K562 (cell line): ENCODE measurements around the gene SVBP. TPM values are rescaled to one million over a fixed set of nuclear protein-coding genes. Genes with fewer than 3 reads are reported as not detected.
A peak's percentile ranks its signal among the peaks of the same experiment; 100 is the strongest.

Experiments
- ATAC-seq: fragments of 200-7000 bp; cut with Tn5 transposase; 3 replicates; pipeline ENCODE4 v1.9.1; 2020; ENCODE audit warnings: moderate library complexity
- BruUV-seq: library from RNA; stranded (reverse); fragments of 400-500 nt; replicated peaks from 2 replicates; lab custom pipeline; 2021; lab: Mats Ljungman, UMichigan
- CTCF ChIA-PET: fragments of 300-600 bp; formaldehyde crosslinking; extraction: SDS; loops from one replicate; lab custom pipeline; 2021; ENCODE audit warnings: low intra/inter-chr PET ratio; lab: Yijun Ruan, JAX
- POLR2A ChIA-PET: fragments of 300-600, 350-650 bp; sonication (Branson Sonifier 250); formaldehyde crosslinking; extraction: SDS; loops from one replicate; lab custom pipeline; 2021; ENCODE audit warnings: antibody characterized with exemption, inconsistent platforms; lab: Yijun Ruan, JAX
- DNase-seq, 4 experiments: peaks; one replicate each; pipeline versions ENCODE4 v3.0.0 to v3.0.0-alpha.2; 2011 to 2018; ENCODE audit warnings: low spot score in 3 of 4, mixed read lengths in 3 of 4; ENCODE audit errors: extremely low read depth in 1 of 4
- FAIRE-seq: peaks from 2 replicates; lab custom pipeline; 2011; peaks lifted over from hg19 to GRCh38; lab: Jason Lieb, UNC
- H2AFZ ChIP-seq: 2 replicates; pipeline ENCODE4 v1.6.0; 2011; ENCODE audit warnings: low read depth, low read length, control low read depth, inconsistent platforms
- H3K27ac ChIP-seq: fragments of 200-600 bp; 3 replicates; pipeline ENCODE4 v1.8.0; 2011; ENCODE audit warnings: low read depth, mild to moderate bottlenecking, control low read depth, inconsistent platforms, low read length, moderate library complexity, mixed read lengths; ENCODE audit errors: extremely low read depth
- H3K27me3 ChIP-seq, 2 experiments: fragments of 300-600 bp in 1 of 2; 2 replicates in 1 of 2; 3 replicates in 1 of 2; pipeline versions ENCODE4 v1.6.0 to v1.8.0; 2011; ENCODE audit warnings: inconsistent platforms in 2 of 2, low read length in 2 of 2, mild to moderate bottlenecking in 1 of 2, mixed read lengths in 1 of 2, moderate library complexity in 1 of 2; ENCODE audit not compliant: control insufficient read depth in 2 of 2, insufficient read depth in 2 of 2
- H3K36me3 ChIP-seq: fragments of 300-600 bp; 3 replicates; pipeline ENCODE4 v1.8.0; 2011; ENCODE audit warnings: mild to moderate bottlenecking, low read length, inconsistent platforms; ENCODE audit not compliant: control insufficient read depth, insufficient read depth
- H3K4me1 ChIP-seq, 2 experiments: fragments of 200-600 bp in 1 of 2; replicated peaks in 1 of 2; 2 replicates in 1 of 2; 3 replicates in 1 of 2; pipeline versions ENCODE4 v1.5.1 to v1.8.0; 2011; ENCODE audit warnings: inconsistent platforms in 2 of 2, low read length in 2 of 2, mild to moderate bottlenecking in 1 of 2, mixed read lengths in 1 of 2, moderate library complexity in 1 of 2; ENCODE audit not compliant: control insufficient read depth in 2 of 2, insufficient read depth in 2 of 2
- H3K4me2 ChIP-seq: 2 replicates; pipeline ENCODE4 v1.6.1; 2011; ENCODE audit warnings: low read length, control low read depth, inconsistent platforms, mixed read lengths; ENCODE audit not compliant: insufficient read depth
- H3K4me3 ChIP-seq: fragments of 200-600 bp; sonication (generic), shearing (Covaris generic); 2 replicates; pipeline ENCODE4 v1.5.1; 2016; ENCODE audit warnings: control low read depth, inconsistent platforms
- H3K79me2 ChIP-seq: fragments of 200-600 bp; 3 replicates; pipeline ENCODE4 v1.8.0; 2011; ENCODE audit warnings: low read length, inconsistent platforms; ENCODE audit not compliant: control insufficient read depth, insufficient read depth
- H3K9ac ChIP-seq, 2 experiments: 2 replicates each; pipeline versions ENCODE4 v1.6.0 to v1.6.1; 2011; ENCODE audit warnings: low read depth in 2 of 2, low read length in 2 of 2, control low read depth in 1 of 2, inconsistent platforms in 1 of 2, mild to moderate bottlenecking in 1 of 2, mixed read lengths in 1 of 2; ENCODE audit not compliant: insufficient read depth in 1 of 2
- H3K9me1 ChIP-seq: one replicate; pipeline ENCODE4 v1.6.0; 2011; ENCODE audit warnings: inconsistent platforms, mild to moderate bottlenecking, low read length, moderate library complexity; ENCODE audit not compliant: control insufficient read depth, insufficient read depth
- H3K9me3 ChIP-seq: replicated peaks from 2 replicates; pipeline ENCODE4 v1.5.1; 2011; ENCODE audit warnings: low read depth, low read length, inconsistent platforms; ENCODE audit not compliant: control insufficient read depth, insufficient read depth
- H4K20me1 ChIP-seq: replicated peaks from 2 replicates; pipeline ENCODE4 v1.6.1; 2011; ENCODE audit warnings: low read length, inconsistent platforms, mixed read lengths; ENCODE audit not compliant: control insufficient read depth, insufficient read depth
- ETV1 ChIP-seq: fragments of 450-650 bp; conservative IDR thresholded peaks from 2 replicates; pipeline ENCODE4 v1.6.1; 2016; ENCODE audit warnings: missing genetic modification characterization, control low read depth, low read depth, missing compliant biosample characterization
- GTF2E2 ChIP-seq: fragments of 200-800 bp; sonication (Bioruptor generic); IDR thresholded peaks from 2 replicates; pipeline ENCODE4 v1.6.1; 2016; ENCODE audit warnings: missing genetic modification characterization, missing compliant biosample characterization
- MCM3 ChIP-seq: fragments of 450-650 bp; IDR thresholded peaks from 2 replicates; pipeline ENCODE4 v1.6.1; 2016
- MCM5 ChIP-seq: fragments of 450-650 bp; IDR thresholded peaks from 2 replicates; pipeline ENCODE4 v1.6.1; 2016; ENCODE audit warnings: low read depth
- RBM25 ChIP-seq: fragments of 200-400 bp; formaldehyde crosslinking; IDR thresholded peaks from 2 replicates; pipeline ENCODE4 v1.6.1; 2018; ENCODE audit warnings: low read length, low read depth, moderate library complexity; ENCODE audit not compliant: severe bottlenecking
- TEAD1 ChIP-seq, 2 experiments: fragments of 450-650 bp in 1 of 2; sonication (generic) in 1 of 2; formaldehyde crosslinking; IDR thresholded peaks; 2 replicates each; pipeline versions ENCODE4 v1.4.0 to v1.8.0; 2020 to 2022; ENCODE audit warnings: mild to moderate bottlenecking in 2 of 2, missing genetic modification reagents in 1 of 2
- U2AF1 ChIP-seq: fragments of 200-400 bp; formaldehyde crosslinking; optimal IDR thresholded peaks from 2 replicates; pipeline ENCODE3; 2017; ENCODE audit warnings: mild to moderate bottlenecking, low read depth, low read length, moderate library complexity
- WGBS: fragments of 100-300 bp; shearing (Covaris generic); methylation state at CpG from one replicate; pipeline ENCODE4 v1.1.6; 2016; ENCODE audit warnings: low coverage, mixed read lengths; ENCODE audit not compliant: insufficient coverage; ENCODE audit errors: missing lambda C conversion rate; 5-methylcytosine and 5-hydroxymethylcytosine counted together
- in situ Hi-C: fragments of 300-500 bp; cut with MboI; formaldehyde crosslinking; loops from 4 replicates; pipeline ENCODE4 v1.15.0; 2018; ENCODE audit warnings: inconsistent platforms, mixed read lengths
- intact Hi-C: fragments of 100-400 bp; cut with micrococcal nuclease; formaldehyde crosslinking; loops from 2 replicates; pipeline ENCODE4 v1.14.2; 2022
- polyA plus RNA-seq, 8 experiments: library from polyadenylated mRNA; depleted of rRNA in 4 of 8; stranded (reverse) in 5 of 8; unstranded in 3 of 8; fragments of >200 nt; fragmentation: Nextera tagmentation in 2 of 8; fragmentation: Illumina TruSeq in 1 of 8; extraction: Ambion mirVana in 2 of 8; extraction: Trizol in 1 of 8; gene quantifications; 2 replicates each; pipeline versions ENCODE4 v1.2.1 to v1.2.3, GENCODE V29; 2011 to 2014; ENCODE audit warnings: inconsistent platforms in 1 of 8, missing spikeins in 1 of 8
- total RNA-seq, 7 experiments: library from RNA; depleted of rRNA in 6 of 7; stranded (reverse); fragments of >200 nt in 6 of 7; fragmentation: Illumina TruSeq in 2 of 7; extraction: Trizol in 2 of 7; gene quantifications; 2 replicates each; pipeline versions ENCODE4 v1.2.1 to v1.2.3, GENCODE V29; 2011 to 2021; ENCODE audit warnings: low replicate concordance in 1 of 7
- TF ChIP-seq, protein P1 (sequence below), 2 experiments: fragments of 450-650 bp in 1 of 2; sonication (generic) in 1 of 2; formaldehyde crosslinking in 1 of 2; IDR thresholded peaks in 1 of 2; conservative IDR thresholded peaks in 1 of 2; 2 replicates each; pipeline versions ENCODE4 v1.6.1 to v1.8.1; 2016 to 2023; ENCODE audit warnings: mild to moderate bottlenecking in 2 of 2, moderate library complexity in 2 of 2, inconsistent platforms in 1 of 2, missing genetic modification reagents in 1 of 2
- TF ChIP-seq, protein P2 (sequence below): sonication (generic); formaldehyde crosslinking; IDR thresholded peaks from 2 replicates; pipeline ENCODE4 v1.8.0; 2022; ENCODE audit warnings: mild to moderate bottlenecking, missing genetic modification reagents
- TF ChIP-seq, protein P3 (sequence below): fragments of 450-650 bp; formaldehyde crosslinking; IDR thresholded peaks from 2 replicates; pipeline ENCODE4 v1.4.0; 2022; ENCODE audit warnings: mild to moderate bottlenecking, moderate library complexity
- TF ChIP-seq, protein P4 (sequence below), 2 experiments: fragments of 150-350 bp in 1 of 2; IDR thresholded peaks; 2 replicates each; pipeline ENCODE4 v1.6.1; 2012 to 2016; ENCODE audit warnings: low read depth in 2 of 2, low read length in 2 of 2, mild to moderate bottlenecking in 1 of 2, moderate library complexity in 1 of 2
- TF ChIP-seq, protein P5 (sequence below): fragments of 250-450 bp; sonication (Bioruptor Pico); IDR thresholded peaks from 2 replicates; pipeline ENCODE4 v1.8.0; 2021; ENCODE audit warnings: moderate library complexity, mild to moderate bottlenecking, inconsistent platforms

SVBP gene
- total and polyA plus RNA-seq, 9 of the 15 experiments (the other 6 are each of a cell fraction or from before 2014, with no cell fraction given): 31.7 to 49.7 (median 40.0) TPM

DNA sequence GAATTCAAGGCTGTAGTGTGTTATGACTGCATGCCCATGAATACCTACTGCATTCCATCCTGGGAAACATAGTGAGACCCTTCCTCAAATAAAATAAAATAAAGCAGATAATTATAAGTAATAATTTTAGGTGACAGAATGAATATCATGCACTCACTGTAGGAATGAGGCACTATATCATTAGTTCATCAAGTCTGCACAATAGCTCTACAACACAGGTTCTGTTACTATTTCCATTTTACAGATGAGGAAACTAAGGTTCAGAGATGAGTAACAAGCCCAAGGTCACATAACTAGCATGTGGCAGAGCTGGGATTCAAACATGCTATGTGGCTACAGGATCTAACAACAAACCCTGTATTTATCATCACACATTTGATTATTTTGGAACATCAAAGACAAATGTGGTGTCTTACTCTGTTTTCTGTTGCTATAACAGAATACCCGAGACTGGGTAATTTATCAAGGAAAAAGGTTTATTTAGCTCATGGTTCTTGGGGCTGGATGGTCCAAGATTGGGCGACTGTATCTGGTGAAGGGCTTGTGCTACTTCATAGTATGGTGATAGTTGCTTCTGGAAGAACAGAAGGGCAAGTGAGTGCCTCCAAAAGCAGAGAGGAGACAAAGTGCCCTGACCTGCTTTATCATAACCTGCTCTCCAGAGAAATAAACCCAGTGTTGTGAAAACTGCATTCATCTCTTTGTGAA lies 24.4 kb upstream of the SVBP start (continued):
- TF ChIP-seq, protein P1, sequence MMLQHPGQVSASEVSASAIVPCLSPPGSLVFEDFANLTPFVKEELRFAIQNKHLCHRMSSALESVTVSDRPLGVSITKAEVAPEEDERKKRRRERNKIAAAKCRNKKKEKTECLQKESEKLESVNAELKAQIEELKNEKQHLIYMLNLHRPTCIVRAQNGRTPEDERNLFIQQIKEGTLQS (IDR thresholded peaks at IDR 0.05): no peak
- TF ChIP-seq, protein P1 (CRISPR knock-in tag; conservative IDR thresholded peaks at IDR 0.05): no peak
- TF ChIP-seq ETV1 (tag) (no peak), TEAD1 (CRISPR knock-in tag; IDR thresholded peaks at IDR 0.05) (no peak), RBM25 (peak; percentile 63)

DNA sequence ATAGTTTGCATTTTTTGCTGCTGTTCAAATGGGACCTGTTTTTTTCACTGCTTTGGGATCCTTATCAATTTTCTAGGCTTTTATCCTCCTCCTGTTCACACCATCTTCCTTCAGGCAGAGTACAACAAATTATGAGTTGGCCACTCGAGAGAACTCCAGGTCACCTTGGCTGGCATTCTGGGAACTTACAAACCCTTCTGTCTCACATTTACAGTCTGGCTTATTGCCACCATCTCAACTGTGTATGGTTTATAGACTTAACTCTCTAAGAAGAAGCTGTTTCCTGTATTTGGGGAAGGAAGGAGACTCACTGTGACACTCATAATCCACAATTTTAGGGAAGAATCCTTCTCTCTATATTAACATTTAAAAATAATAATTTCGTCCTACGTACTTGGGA lies 23.8 kb upstream of the SVBP start:
- FAIRE-seq: no peak
- intact Hi-C loops: no loop called here
- no TSS peak for BruUV-seq
- TF ChIP-seq U2AF1 (no peak), GTF2E2 (tag) (no peak), MCM3 (no peak), MCM5 (no peak)
- TF ChIP-seq, protein P2, sequence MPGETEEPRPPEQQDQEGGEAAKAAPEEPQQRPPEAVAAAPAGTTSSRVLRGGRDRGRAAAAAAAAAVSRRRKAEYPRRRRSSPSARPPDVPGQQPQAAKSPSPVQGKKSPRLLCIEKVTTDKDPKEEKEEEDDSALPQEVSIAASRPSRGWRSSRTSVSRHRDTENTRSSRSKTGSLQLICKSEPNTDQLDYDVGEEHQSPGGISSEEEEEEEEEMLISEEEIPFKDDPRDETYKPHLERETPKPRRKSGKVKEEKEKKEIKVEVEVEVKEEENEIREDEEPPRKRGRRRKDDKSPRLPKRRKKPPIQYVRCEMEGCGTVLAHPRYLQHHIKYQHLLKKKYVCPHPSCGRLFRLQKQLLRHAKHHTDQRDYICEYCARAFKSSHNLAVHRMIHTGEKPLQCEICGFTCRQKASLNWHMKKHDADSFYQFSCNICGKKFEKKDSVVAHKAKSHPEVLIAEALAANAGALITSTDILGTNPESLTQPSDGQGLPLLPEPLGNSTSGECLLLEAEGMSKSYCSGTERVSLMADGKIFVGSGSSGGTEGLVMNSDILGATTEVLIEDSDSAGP (CRISPR knock-in tag): no peak
- TF ChIP-seq, protein P3, sequence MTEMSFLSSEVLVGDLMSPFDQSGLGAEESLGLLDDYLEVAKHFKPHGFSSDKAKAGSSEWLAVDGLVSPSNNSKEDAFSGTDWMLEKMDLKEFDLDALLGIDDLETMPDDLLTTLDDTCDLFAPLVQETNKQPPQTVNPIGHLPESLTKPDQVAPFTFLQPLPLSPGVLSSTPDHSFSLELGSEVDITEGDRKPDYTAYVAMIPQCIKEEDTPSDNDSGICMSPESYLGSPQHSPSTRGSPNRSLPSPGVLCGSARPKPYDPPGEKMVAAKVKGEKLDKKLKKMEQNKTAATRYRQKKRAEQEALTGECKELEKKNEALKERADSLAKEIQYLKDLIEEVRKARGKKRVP (CRISPR knock-in tag): no peak
- TF ChIP-seq, protein P4, sequence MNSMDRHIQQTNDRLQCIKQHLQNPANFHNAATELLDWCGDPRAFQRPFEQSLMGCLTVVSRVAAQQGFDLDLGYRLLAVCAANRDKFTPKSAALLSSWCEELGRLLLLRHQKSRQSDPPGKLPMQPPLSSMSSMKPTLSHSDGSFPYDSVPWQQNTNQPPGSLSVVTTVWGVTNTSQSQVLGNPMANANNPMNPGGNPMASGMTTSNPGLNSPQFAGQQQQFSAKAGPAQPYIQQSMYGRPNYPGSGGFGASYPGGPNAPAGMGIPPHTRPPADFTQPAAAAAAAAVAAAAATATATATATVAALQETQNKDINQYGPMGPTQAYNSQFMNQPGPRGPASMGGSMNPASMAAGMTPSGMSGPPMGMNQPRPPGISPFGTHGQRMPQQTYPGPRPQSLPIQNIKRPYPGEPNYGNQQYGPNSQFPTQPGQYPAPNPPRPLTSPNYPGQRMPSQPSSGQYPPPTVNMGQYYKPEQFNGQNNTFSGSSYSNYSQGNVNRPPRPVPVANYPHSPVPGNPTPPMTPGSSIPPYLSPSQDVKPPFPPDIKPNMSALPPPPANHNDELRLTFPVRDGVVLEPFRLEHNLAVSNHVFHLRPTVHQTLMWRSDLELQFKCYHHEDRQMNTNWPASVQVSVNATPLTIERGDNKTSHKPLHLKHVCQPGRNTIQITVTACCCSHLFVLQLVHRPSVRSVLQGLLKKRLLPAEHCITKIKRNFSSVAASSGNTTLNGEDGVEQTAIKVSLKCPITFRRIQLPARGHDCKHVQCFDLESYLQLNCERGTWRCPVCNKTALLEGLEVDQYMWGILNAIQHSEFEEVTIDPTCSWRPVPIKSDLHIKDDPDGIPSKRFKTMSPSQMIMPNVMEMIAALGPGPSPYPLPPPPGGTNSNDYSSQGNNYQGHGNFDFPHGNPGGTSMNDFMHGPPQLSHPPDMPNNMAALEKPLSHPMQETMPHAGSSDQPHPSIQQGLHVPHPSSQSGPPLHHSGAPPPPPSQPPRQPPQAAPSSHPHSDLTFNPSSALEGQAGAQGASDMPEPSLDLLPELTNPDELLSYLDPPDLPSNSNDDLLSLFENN (IDR thresholded peaks at IDR 0.05; ENCODE audit: low read depth in 2 of 2, low read length in 2 of 2): no peak
- TF ChIP-seq, protein P5, sequence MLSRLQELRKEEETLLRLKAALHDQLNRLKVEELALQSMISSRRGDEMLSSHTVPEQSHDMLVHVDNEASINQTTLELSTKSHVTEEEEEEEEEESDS (CRISPR knock-in tag): no peak

More for the DNA sequence above, 23.8 kb upstream of the SVBP start:
- H3K36me3 ChIP-seq: peaks cover 86% of the 10 kb centered on the region
- in situ Hi-C loops: no loop called here
- POLR2A ChIA-PET: interaction anchor here (0.8 to 0.9 kb wide), 2 partner anchors 10 kb away, joined by 3 read pairs; no protein-coding TSS in a partner anchor
- CTCF ChIA-PET: no interaction called here
- H2AFZ ChIP-seq: no peak overlapping the region
- ATAC-seq (no peak), DNase-seq (no peak)
- no peak overlapping the region for H3K4me2 ChIP-seq
- H3K9me3 ChIP-seq: no peaks in the 10 kb centered on the region
- H3K27ac ChIP-seq: no peak overlapping the region
- H3K9ac ChIP-seq: no peak overlapping the region
- H3K79me2 ChIP-seq: peaks cover 12% of the 10 kb centered on the region; the same call in 2 of the 3 replicates
- no peaks in the 10 kb centered on the region for H4K20me1 ChIP-seq
- H3K27me3 ChIP-seq: no peaks in the 10 kb centered on the region
- 77% methylated on average over 3 of the region's 3 CpGs for WGBS
- no peak overlapping the region for H3K4me3 ChIP-seq
- H3K9me1 ChIP-seq: no peaks in the 10 kb centered on the region
- H3K4me1 ChIP-seq: peaks cover 0 to 18% of the 10 kb centered on the region in 2 experiments; a peak in 3 of 5 replicates
